Natural killer cell (primary cell): Measurements from ENCODE around the gene LARGE1. TPM values are rescaled to one million over a fixed set of nuclear protein-coding genes. Genes with fewer than 3 reads are reported as not detected.

Source experiments
- ATAC-seq, 3 donors: fragments of 150-1000 bp in 2 of 3; fragments of 200-7000 bp in 1 of 3; cut with Tn5 transposase; 1 replicate in 1 of 3; 2 replicates in 2 of 3; pipeline ENCODE4 v1.10.0; 2021; ENCODE audit warnings: mild to moderate bottlenecking in 2 of 3, moderate library complexity in 2 of 3
- DNase-seq, 2 donors: peaks; one replicate each; pipeline versions ENCODE4 v3.0.0 to v3.0.0-alpha.2; 2013 to 2021; ENCODE audit warnings: mixed read lengths in 1 of 2
- H3K27ac ChIP-seq: one replicate; pipeline ENCODE4 v1.5.1; 2013; ENCODE audit warnings: mild to moderate bottlenecking, low read length
- H3K27me3 ChIP-seq: one replicate; pipeline ENCODE4 v1.6.1; 2013; ENCODE audit warnings: low read length; ENCODE audit not compliant: control insufficient read depth, insufficient read depth
- H3K36me3 ChIP-seq: one replicate; pipeline ENCODE4 v1.6.1; 2013; ENCODE audit warnings: low read length; ENCODE audit not compliant: control insufficient read depth, insufficient read depth
- H3K4me1 ChIP-seq: one replicate; pipeline ENCODE4 v1.6.1; 2013; ENCODE audit warnings: low read length; ENCODE audit not compliant: control insufficient read depth, insufficient read depth
- H3K4me3 ChIP-seq: one replicate; pipeline ENCODE4 v1.5.1; 2013; ENCODE audit warnings: low read length
- H3K9me3 ChIP-seq: one replicate; pipeline ENCODE4 v1.6.1; 2013; ENCODE audit warnings: low read length; ENCODE audit not compliant: control insufficient read depth, insufficient read depth
- H3K27ac Mint-ChIP-seq, 2 donors: one replicate each; pipeline ENCODE4 v1.8.0; 2022; ENCODE audit warnings: mild to moderate bottlenecking in 2 of 2, mixed read lengths in 2 of 2, moderate library complexity in 1 of 2
- H3K27me3 Mint-ChIP-seq, 2 donors: one replicate each; pipeline ENCODE4 v1.8.0; 2022; ENCODE audit warnings: low read depth in 2 of 2, mixed read lengths in 2 of 2
- H3K36me3 Mint-ChIP-seq: one replicate; pipeline ENCODE4 v1.8.0; 2022; ENCODE audit warnings: mixed read lengths
- H3K4me1 Mint-ChIP-seq, 2 donors: one replicate each; pipeline ENCODE4 v1.8.0; 2022; ENCODE audit warnings: mixed read lengths in 2 of 2
- H3K4me3 Mint-ChIP-seq: one replicate; pipeline ENCODE4 v1.8.0; 2022; ENCODE audit warnings: mild to moderate bottlenecking, moderate library complexity, mixed read lengths
- H3K9me3 Mint-ChIP-seq, 2 donors: one replicate each; pipeline ENCODE4 v1.8.0; 2022; ENCODE audit warnings: mixed read lengths in 2 of 2
- CTCF ChIP-seq: fragments of 200-600 bp; IDR thresholded peaks from one replicate; pipeline ENCODE4 v1.8.0; 2022; ENCODE audit warnings: antibody characterized with exemption
- WGBS: methylation state at CpG from one replicate; pipeline ENCODE4 v1.1.7; 2013; ENCODE audit warnings: missing lambda C conversion rate; ENCODE audit not compliant: insufficient coverage; 5-methylcytosine and 5-hydroxymethylcytosine counted together
- intact Hi-C: fragments of 100-400 bp; cut with micrococcal nuclease; formaldehyde crosslinking; loops from one replicate; pipeline ENCODE4 v1.14.2; 2022
- total RNA-seq, 4 donors: library from RNA; stranded (reverse); fragments of 120-200 nt in 1 of 4; gene quantifications; one replicate each; pipeline versions ENCODE4 v1.2.3 to v1.2.4, GENCODE V29; 2013 to 2022

LARGE1 gene
- total RNA-seq, 3 donors from 2014 or later (not counting 1 experiment from before 2014, with no cell fraction given): 2.6 to 11.6 (median 4.1) TPM

DNA sequence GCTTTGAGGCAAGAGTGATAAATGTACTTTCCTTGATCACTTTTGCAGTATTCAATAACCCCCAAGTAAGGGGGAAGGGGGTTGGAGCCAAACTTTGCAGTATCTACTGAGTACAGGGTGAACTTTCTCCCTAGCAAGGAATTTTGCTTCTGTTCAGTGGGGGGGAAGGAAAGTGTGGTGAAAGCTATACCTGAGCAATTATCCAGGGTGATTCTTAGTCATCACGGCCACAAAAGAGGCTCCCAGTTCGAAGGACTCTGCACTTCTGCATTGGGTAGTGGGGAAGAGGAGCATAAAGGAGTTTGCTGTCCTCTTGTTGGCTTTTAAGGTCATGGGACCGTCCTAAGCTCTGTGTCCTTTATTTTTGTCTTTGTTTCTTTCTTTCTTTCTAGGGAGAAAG, 515.6 kb downstream of the LARGE1 start:
- H3K4me1 Mint-ChIP-seq: no peaks in the 10 kb centered on the region
- Histone ChIP-seq H3K4me1 (no peaks in the 10 kb centered on the region), H3K4me3 (no peak overlapping the region), H3K9me3 (no peaks in the 10 kb centered on the region), H3K36me3 (no peaks in the 10 kb centered on the region), H3K27ac (no peak overlapping the region), H3K27me3 (no peaks in the 10 kb centered on the region)
- intact Hi-C loops: no loop called here
- WGBS: 84% methylated on average over 3 of the region's 3 CpGs
- H3K27ac Mint-ChIP-seq: no peak overlapping the region
- H3K4me3 Mint-ChIP-seq: no peak overlapping the region
- no peaks in the 10 kb centered on the region for H3K27me3 Mint-ChIP-seq
- H3K9me3 Mint-ChIP-seq: no peaks in the 10 kb centered on the region
- ATAC-seq (no peak), DNase-seq (no peak)
- no peaks in the 10 kb centered on the region for H3K36me3 Mint-ChIP-seq
- TF ChIP-seq CTCF: no peak

GRCh38 chr22:33402325-33402724, 518.0 kb downstream of the LARGE1 start:
- TF ChIP-seq CTCF: no peak
- H3K36me3 ChIP-seq: no peaks in the 10 kb centered on the region

GRCh38 chr22:33401291-33401690, 519.0 kb downstream of the LARGE1 start:
- Mint-ChIP-seq H3K4me1 (no peaks in the 10 kb centered on the region), H3K27me3 (no peaks in the 10 kb centered on the region), H3K4me3 (no peak overlapping the region), H3K36me3 (no peaks in the 10 kb centered on the region), H3K9me3 (no peaks in the 10 kb centered on the region), H3K27ac (no peak overlapping the region)
- Histone ChIP-seq H3K36me3 (no peaks in the 10 kb centered on the region), H3K27ac (no peak overlapping the region), H3K4me3 (no peak overlapping the region), H3K27me3 (no peaks in the 10 kb centered on the region), H3K4me1 (no peaks in the 10 kb centered on the region), H3K9me3 (no peaks in the 10 kb centered on the region)
- DNase-seq (no peak), ATAC-seq (no peak)
- intact Hi-C loops: no loop called here
- TF ChIP-seq CTCF: no peak
- 83% methylated on average over 5 of the region's 5 CpGs for WGBS

More at GRCh38 chr22:33402325-33402724, 518.0 kb downstream of the LARGE1 start:
- Mint-ChIP-seq H3K27me3 (no peaks in the 10 kb centered on the region), H3K9me3 (no peaks in the 10 kb centered on the region), H3K4me3 (no peak overlapping the region), H3K4me1 (no peaks in the 10 kb centered on the region), H3K36me3 (no peaks in the 10 kb centered on the region), H3K27ac (no peak overlapping the region)
- no peak for DNase-seq
- intact Hi-C loops: no loop called here
- no peak for ATAC-seq
- Histone ChIP-seq H3K9me3 (no peaks in the 10 kb centered on the region), H3K27ac (no peak overlapping the region), H3K27me3 (no peaks in the 10 kb centered on the region), H3K4me1 (no peaks in the 10 kb centered on the region), H3K4me3 (no peak overlapping the region)
- WGBS: 100% methylated on average over 1 of the region's 3 CpGs

DNA sequence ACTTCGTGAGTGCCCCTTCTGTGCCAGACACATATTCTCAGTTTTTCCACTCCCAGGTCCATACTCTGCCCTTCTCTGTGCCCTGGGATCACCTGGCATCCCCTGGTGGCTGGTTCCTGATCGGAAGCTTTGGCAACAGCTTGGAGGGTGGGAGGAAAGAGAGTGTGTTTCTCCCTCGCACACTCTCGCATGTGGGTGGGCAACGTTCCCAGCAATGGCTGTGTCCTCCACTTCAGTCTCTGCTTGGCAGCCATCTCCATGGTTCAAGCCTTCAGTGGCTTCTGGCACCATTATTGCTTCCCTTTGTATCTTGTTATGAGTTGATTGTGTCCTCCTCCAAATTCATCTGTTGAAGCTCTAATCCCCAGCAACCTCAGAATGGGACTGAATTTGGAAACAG, 519.4 kb downstream of the LARGE1 start:
- Histone ChIP-seq H3K4me3 (no peak overlapping the region), H3K27me3 (no peaks in the 10 kb centered on the region), H3K36me3 (no peaks in the 10 kb centered on the region), H3K27ac (no peak overlapping the region), H3K9me3 (no peaks in the 10 kb centered on the region), H3K4me1 (no peaks in the 10 kb centered on the region)
- TF ChIP-seq CTCF: no peak
- H3K4me1 Mint-ChIP-seq: no peaks in the 10 kb centered on the region
- intact Hi-C loops: no loop called here
- H3K27ac Mint-ChIP-seq: no peak overlapping the region
- no peak for ATAC-seq
- no peaks in the 10 kb centered on the region for H3K27me3 Mint-ChIP-seq
- no peak for DNase-seq
- H3K36me3 Mint-ChIP-seq: no peaks in the 10 kb centered on the region
- WGBS: 86% methylated on average over 5 of the region's 5 CpGs
- no peak overlapping the region for H3K4me3 Mint-ChIP-seq
- no peaks in the 10 kb centered on the region for H3K9me3 Mint-ChIP-seq
